ENCODE data around the gene CTDSP2.

DNA sequence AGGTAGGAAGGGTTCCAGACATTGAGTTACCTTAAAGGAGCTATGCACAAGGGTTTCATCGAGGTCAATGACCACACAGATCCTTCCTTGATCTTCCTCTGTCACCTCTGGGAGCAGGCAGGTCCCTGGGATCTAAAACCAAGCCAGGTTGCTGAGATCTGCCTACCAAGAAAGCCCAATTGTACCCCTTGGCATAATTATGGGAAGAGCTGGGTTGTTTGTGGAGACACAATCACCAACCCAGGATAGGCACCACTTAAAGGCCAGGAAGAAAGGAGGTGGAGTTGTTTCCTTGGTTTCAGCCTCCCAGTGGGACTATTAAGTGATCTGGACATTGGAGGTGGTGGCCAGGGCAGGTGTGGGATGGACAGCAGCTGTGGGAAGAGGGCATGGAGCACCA lies 19.6 kb downstream of the CTDSP2 start:
- TF ChIP-seq, protein P1, sequence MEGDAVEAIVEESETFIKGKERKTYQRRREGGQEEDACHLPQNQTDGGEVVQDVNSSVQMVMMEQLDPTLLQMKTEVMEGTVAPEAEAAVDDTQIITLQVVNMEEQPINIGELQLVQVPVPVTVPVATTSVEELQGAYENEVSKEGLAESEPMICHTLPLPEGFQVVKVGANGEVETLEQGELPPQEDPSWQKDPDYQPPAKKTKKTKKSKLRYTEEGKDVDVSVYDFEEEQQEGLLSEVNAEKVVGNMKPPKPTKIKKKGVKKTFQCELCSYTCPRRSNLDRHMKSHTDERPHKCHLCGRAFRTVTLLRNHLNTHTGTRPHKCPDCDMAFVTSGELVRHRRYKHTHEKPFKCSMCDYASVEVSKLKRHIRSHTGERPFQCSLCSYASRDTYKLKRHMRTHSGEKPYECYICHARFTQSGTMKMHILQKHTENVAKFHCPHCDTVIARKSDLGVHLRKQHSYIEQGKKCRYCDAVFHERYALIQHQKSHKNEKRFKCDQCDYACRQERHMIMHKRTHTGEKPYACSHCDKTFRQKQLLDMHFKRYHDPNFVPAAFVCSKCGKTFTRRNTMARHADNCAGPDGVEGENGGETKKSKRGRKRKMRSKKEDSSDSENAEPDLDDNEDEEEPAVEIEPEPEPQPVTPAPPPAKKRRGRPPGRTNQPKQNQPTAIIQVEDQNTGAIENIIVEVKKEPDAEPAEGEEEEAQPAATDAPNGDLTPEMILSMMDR (IDR thresholded peaks at IDR 0.05; ENCODE audit: insufficient read depth, low read length): no peak
- TF ChIP-seq GABPA (IDR thresholded peaks at IDR 0.05; ENCODE audit: low read depth) (no peak), SPI1 (IDR thresholded peaks at IDR 0.05; ENCODE audit: borderline replicate concordance, low read depth) (no peak), POLR2AphosphoS5 (IDR thresholded peaks at IDR 0.05; ENCODE audit: low read depth) (no peak)
- TF ChIP-seq, protein P2, sequence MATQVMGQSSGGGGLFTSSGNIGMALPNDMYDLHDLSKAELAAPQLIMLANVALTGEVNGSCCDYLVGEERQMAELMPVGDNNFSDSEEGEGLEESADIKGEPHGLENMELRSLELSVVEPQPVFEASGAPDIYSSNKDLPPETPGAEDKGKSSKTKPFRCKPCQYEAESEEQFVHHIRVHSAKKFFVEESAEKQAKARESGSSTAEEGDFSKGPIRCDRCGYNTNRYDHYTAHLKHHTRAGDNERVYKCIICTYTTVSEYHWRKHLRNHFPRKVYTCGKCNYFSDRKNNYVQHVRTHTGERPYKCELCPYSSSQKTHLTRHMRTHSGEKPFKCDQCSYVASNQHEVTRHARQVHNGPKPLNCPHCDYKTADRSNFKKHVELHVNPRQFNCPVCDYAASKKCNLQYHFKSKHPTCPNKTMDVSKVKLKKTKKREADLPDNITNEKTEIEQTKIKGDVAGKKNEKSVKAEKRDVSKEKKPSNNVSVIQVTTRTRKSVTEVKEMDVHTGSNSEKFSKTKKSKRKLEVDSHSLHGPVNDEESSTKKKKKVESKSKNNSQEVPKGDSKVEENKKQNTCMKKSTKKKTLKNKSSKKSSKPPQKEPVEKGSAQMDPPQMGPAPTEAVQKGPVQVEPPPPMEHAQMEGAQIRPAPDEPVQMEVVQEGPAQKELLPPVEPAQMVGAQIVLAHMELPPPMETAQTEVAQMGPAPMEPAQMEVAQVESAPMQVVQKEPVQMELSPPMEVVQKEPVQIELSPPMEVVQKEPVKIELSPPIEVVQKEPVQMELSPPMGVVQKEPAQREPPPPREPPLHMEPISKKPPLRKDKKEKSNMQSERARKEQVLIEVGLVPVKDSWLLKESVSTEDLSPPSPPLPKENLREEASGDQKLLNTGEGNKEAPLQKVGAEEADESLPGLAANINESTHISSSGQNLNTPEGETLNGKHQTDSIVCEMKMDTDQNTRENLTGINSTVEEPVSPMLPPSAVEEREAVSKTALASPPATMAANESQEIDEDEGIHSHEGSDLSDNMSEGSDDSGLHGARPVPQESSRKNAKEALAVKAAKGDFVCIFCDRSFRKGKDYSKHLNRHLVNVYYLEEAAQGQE (IDR thresholded peaks at IDR 0.05; ENCODE audit: insufficient replicate concordance, low read depth): no peak
